Gastrocnemius medialis (tissue), 4 donors: Measurements from ENCODE around the gene CGB3.

ENCODE experiments used
- CTCF ChIP-seq, 5 experiments: fragments of 450-650 bp in 3 of 5; fragments of 200-600 bp in 2 of 5; sonication (generic) in 2 of 5; IDR thresholded peaks in 4 of 5; conservative IDR thresholded peaks in 1 of 5; 1 replicate in 4 of 5; 2 replicates in 1 of 5; pipeline ENCODE4 v1.5.1; 2016 to 2019; ENCODE audit warnings: antibody characterized with exemption in 5 of 5, mild to moderate bottlenecking in 3 of 5, moderate library complexity in 3 of 5
- POLR2A ChIP-seq, 2 donors: fragments of 450-650 bp; IDR thresholded peaks; one replicate each; pipeline ENCODE4 v1.6.1; 2017; ENCODE audit warnings: antibody characterized with exemption in 2 of 2, mild to moderate bottlenecking in 2 of 2, moderate library complexity in 2 of 2

GRCh38 chr19:49061000-49061399, 36.9 kb upstream of the CGB3 start:
- TF ChIP-seq CTCF (IDR thresholded peaks at IDR 0.05 in 4 of 5, conservative IDR thresholded peaks at IDR 0.05 in 1 of 5) (no peak), POLR2A (IDR thresholded peaks at IDR 0.05) (no peak)
